ENCODE data around the gene ELAVL4. TPM values are rescaled to one million over a fixed set of nuclear protein-coding genes. Genes with fewer than 3 reads are reported as not detected.

The ELAVL4 gene
- total and polyA plus RNA-seq, 8 donors = 0.60 to 10.3 (median 1.4) TPM

GRCh38 chr1:50189369-50189768 is 80.6 kb downstream of the ELAVL4 start:
- no peak for ATAC-seq
- Histone ChIP-seq H3K27ac (no peak overlapping the region), H3K4me1 (no peaks in the 10 kb centered on the region), H3K27me3 (no peaks in the 10 kb centered on the region), H3K9me3 (no peaks in the 10 kb centered on the region), H3K36me3 (no peaks in the 10 kb centered on the region), H3K4me3 (no peak overlapping the region)
- intact Hi-C loops (cut with DNase I) = no loop called here
- 65 to 77% methylated on average over 3 of the region's 3 CpGs for WGBS, 2 donors
- no peak for FAIRE-seq
- TF ChIP-seq, protein P1, sequence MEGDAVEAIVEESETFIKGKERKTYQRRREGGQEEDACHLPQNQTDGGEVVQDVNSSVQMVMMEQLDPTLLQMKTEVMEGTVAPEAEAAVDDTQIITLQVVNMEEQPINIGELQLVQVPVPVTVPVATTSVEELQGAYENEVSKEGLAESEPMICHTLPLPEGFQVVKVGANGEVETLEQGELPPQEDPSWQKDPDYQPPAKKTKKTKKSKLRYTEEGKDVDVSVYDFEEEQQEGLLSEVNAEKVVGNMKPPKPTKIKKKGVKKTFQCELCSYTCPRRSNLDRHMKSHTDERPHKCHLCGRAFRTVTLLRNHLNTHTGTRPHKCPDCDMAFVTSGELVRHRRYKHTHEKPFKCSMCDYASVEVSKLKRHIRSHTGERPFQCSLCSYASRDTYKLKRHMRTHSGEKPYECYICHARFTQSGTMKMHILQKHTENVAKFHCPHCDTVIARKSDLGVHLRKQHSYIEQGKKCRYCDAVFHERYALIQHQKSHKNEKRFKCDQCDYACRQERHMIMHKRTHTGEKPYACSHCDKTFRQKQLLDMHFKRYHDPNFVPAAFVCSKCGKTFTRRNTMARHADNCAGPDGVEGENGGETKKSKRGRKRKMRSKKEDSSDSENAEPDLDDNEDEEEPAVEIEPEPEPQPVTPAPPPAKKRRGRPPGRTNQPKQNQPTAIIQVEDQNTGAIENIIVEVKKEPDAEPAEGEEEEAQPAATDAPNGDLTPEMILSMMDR (IDR thresholded peaks at IDR 0.05) = no peak
- no peak for DNase-seq

DNA sequence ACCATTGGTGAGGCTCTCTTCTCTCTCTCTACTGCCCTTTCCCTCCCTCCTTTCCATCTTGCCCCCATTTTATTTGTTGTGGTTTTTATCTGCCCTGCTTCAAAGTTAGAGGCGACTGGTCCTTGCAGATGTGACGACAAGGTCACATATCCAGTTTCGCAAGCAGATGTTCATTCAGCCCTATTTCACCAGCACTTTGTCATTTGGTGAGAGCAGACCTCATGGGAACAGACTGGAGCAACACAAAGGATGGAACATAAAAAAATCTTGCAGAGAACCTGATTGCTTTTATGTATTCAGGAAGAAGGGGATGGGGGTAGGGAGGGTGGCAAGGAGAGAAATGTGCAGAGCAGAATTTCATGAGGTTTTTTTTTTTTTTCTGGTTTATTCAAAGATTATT is 84.3 kb downstream of the ELAVL4 start:
- no peak for ATAC-seq
- TF ChIP-seq, protein P1 (IDR thresholded peaks at IDR 0.05) = no peak
- DNase-seq = no peak

GRCh38 chr1:50195205-50195604 is 86.5 kb downstream of the ELAVL4 start:
- DNase-seq (no peak), FAIRE-seq (no peak), ATAC-seq (no peak)
- H3K4me3 ChIP-seq = no peak overlapping the region
- no peaks in the 10 kb centered on the region for H3K4me1 ChIP-seq
- H3K36me3 ChIP-seq = no peaks in the 10 kb centered on the region
- 49 to 53% methylated on average over 2 of the region's 2 CpGs for WGBS, 2 donors
- no peaks in the 10 kb centered on the region for H3K27me3 ChIP-seq
- H3K9me3 ChIP-seq = no peaks in the 10 kb centered on the region
- no peak overlapping the region for H3K27ac ChIP-seq
- TF ChIP-seq, protein P1 (IDR thresholded peaks at IDR 0.05) = no peak
- intact Hi-C loops (cut with DNase I) = no loop called here

More for the DNA sequence above, 84.3 kb downstream of the ELAVL4 start:
- WGBS, 2 donors = 27 to 34% methylated on average over 3 of the region's 3 CpGs
- no peak for FAIRE-seq
- Histone ChIP-seq H3K4me3 (no peak overlapping the region), H3K27ac (no peak overlapping the region), H3K9me3 (no peaks in the 10 kb centered on the region), H3K4me1 (no peaks in the 10 kb centered on the region), H3K27me3 (no peaks in the 10 kb centered on the region), H3K36me3 (no peaks in the 10 kb centered on the region)
- intact Hi-C loops (cut with DNase I) = no loop called here

GRCh38 chr1:50196081-50196480 is 87.4 kb downstream of the ELAVL4 start:
- 42 to 61% methylated on average over 1 of the region's 1 CpG for WGBS, 2 donors
- Histone ChIP-seq H3K27ac (no peak overlapping the region), H3K36me3 (no peaks in the 10 kb centered on the region), H3K4me3 (no peak overlapping the region), H3K9me3 (no peaks in the 10 kb centered on the region), H3K4me1 (no peaks in the 10 kb centered on the region), H3K27me3 (no peaks in the 10 kb centered on the region)
- TF ChIP-seq, protein P1 (IDR thresholded peaks at IDR 0.05) = no peak
- FAIRE-seq (no peak), DNase-seq (no peak), ATAC-seq (no peak)
- intact Hi-C loops (cut with DNase I) = no loop called here

- FAIRE-seq (no peak), DNase-seq (no peak), ATAC-seq (no peak)
- 69 to 82% methylated on average over 3 of the region's 3 CpGs for WGBS, 2 donors
- TF ChIP-seq, protein P1 (IDR thresholded peaks at IDR 0.05) = no peak
- Histone ChIP-seq H3K27me3 (peaks cover 0 to 8% (median 0%) of the 10 kb centered on the region in 4 donors), H3K4me1 (no peaks in the 10 kb centered on the region), H3K27ac (no peak overlapping the region), H3K9me3 (no peaks in the 10 kb centered on the region), H3K4me3 (no peak overlapping the region), H3K36me3 (no peaks in the 10 kb centered on the region)
- intact Hi-C loops (cut with DNase I) = no loop called here
Measured at GRCh38 chr1:50197216-50197615, 88.5 kb downstream of the ELAVL4 start.
